ENCODE results near the gene CAMK4. TPM values are rescaled to one million over a fixed set of nuclear protein-coding genes. Genes with fewer than 3 reads are reported as not detected.

The CAMK4 gene
- total and polyA plus RNA-seq, 2 of the 8 experiments (the other 6 are each of a cell fraction or from before 2014, with no cell fraction given): 1.8 to 8.3 TPM

GRCh38 chr5:111537141-111538024, 313.2 kb downstream of the CAMK4 start:
- H4K5ac ChIP-seq (ENCODE audit: insufficient read length, low read depth, low read length): no peak overlapping the region
- no peak for DNase-seq (ENCODE audit: low read depth in 1 of 2, low spot score in 2 of 2)
- H2BK120ac ChIP-seq (replicated peaks; ENCODE audit: low read depth, low read length): no peak overlapping the region
- H3K23ac ChIP-seq (ENCODE audit: insufficient read length): no peak overlapping the region
- no peak overlapping the region for H3K18ac ChIP-seq (ENCODE audit: extremely low read depth, low read length)
- no peaks in the 10 kb centered on the region for H3K4me1 ChIP-seq (replicated peaks in 1 of 4; ENCODE audit: control insufficient read depth in 3 of 4, insufficient read depth in 4 of 4, low read length in 3 of 4)
- no peak overlapping the region for H3K4me3 ChIP-seq (ENCODE audit: extremely low read depth in 1 of 4, insufficient read depth in 2 of 4, low read depth in 3 of 4, low read length in 4 of 4)
- no peak for FAIRE-seq
- 92% methylated on average over 1 of the region's 1 CpG; no CpG with 5 or more reads in 1 of the 2 experiments for WGBS, 2 experiments (ENCODE audit: extremely low coverage in 1 of 2, insufficient coverage in 1 of 2, insufficient read length in 1 of 2, insufficient replicate concordance in 2 of 2, low coverage in 1 of 2, low lambda C conversion rate in 2 of 2, missing lambda C conversion rate in 1 of 2)
- no peaks in the 10 kb centered on the region for H3K36me3 ChIP-seq (ENCODE audit: control insufficient read depth in 2 of 4, insufficient read depth in 4 of 4, low read length in 3 of 4)
- no peak overlapping the region for H3K4ac ChIP-seq (replicated peaks; ENCODE audit: insufficient read length, low read depth, low read length)
- no peak overlapping the region for H4K8ac ChIP-seq (ENCODE audit: extremely low read depth, insufficient read depth, low read length)
- no peaks in the 10 kb centered on the region for H3K27me3 ChIP-seq (replicated peaks in 1 of 4; ENCODE audit: control insufficient read depth in 3 of 4, extremely low read depth in 1 of 4, insufficient read depth in 3 of 4, low read length in 3 of 4)
- H2AFZ ChIP-seq (ENCODE audit: low read length): no peak overlapping the region
- CTCF ChIA-PET (ENCODE audit: partially characterized antibody): interaction anchor here (2.6 kb wide), 1 partner anchor 13 kb away, joined by 8 read pairs; no protein-coding TSS in a partner anchor
- POLR2A ChIA-PET (ENCODE audit: partially characterized antibody): no interaction called here
- no peaks in the 10 kb centered on the region for H3K23me2 ChIP-seq (ENCODE audit: low read depth, low read length)
- no peak overlapping the region for H3K9ac ChIP-seq (replicated peaks in 1 of 4; ENCODE audit: extremely low read depth in 1 of 4, low read depth in 3 of 4, low read length in 3 of 4)
- no peak overlapping the region for H2BK15ac ChIP-seq (ENCODE audit: low read length)
- H4K91ac ChIP-seq (replicated peaks; ENCODE audit: insufficient read length, low read length): no peak overlapping the region
- no peak overlapping the region for H2BK5ac ChIP-seq (ENCODE audit: low read depth, low read length)
- no peak overlapping the region for H3K56ac ChIP-seq (replicated peaks; ENCODE audit: insufficient read length, low read depth, low read length)
- no peaks in the 10 kb centered on the region for H4K20me1 ChIP-seq (replicated peaks in 1 of 2; ENCODE audit: control insufficient read depth in 1 of 2, insufficient read depth in 2 of 2, low read length in 2 of 2)
- no peaks in the 10 kb centered on the region for H3K79me2 ChIP-seq (ENCODE audit: control insufficient read depth in 1 of 2, insufficient read depth in 2 of 2, low read length in 2 of 2)
- no peak overlapping the region for H3K27ac ChIP-seq (ENCODE audit: low read depth, low read length)
- no peak overlapping the region for H3K14ac ChIP-seq (ENCODE audit: insufficient read length)
- H2AK5ac ChIP-seq (ENCODE audit: low read depth, low read length): no peak overlapping the region
- no peaks in the 10 kb centered on the region for H3K9me3 ChIP-seq (ENCODE audit: insufficient read depth in 2 of 2, low read depth in 1 of 2, low read length in 1 of 2)
- H2BK12ac ChIP-seq (ENCODE audit: low read depth, low read length): no peak overlapping the region
- H3K79me1 ChIP-seq (ENCODE audit: low read depth, low read length): no peaks in the 10 kb centered on the region
- no peak overlapping the region for H2BK20ac ChIP-seq (ENCODE audit: low read length)
- H3K4me2 ChIP-seq (ENCODE audit: insufficient read depth in 1 of 2, low read depth in 2 of 2, low read length in 2 of 2): no peak overlapping the region
- TF ChIP-seq RXRA (IDR thresholded peaks at IDR 0.05; ENCODE audit: insufficient read depth, low read depth, low read length): no peak
- TF ChIP-seq SUZ12 (IDR thresholded peaks at IDR 0.05; ENCODE audit: low read length): no peak
- TF ChIP-seq ASH2L (IDR thresholded peaks at IDR 0.05; ENCODE audit: low read length): no peak
- TF ChIP-seq TAF7 (optimal IDR thresholded peaks at IDR 0.05; ENCODE audit: borderline replicate concordance, low read depth, low read length): no peak
- no peak for TF ChIP-seq CHD2 (IDR thresholded peaks at IDR 0.05; ENCODE audit: low read length)
- no peak for TF ChIP-seq KDM4A (IDR thresholded peaks at IDR 0.05; ENCODE audit: low read depth, low read length, severe bottlenecking)
- TF ChIP-seq SIRT6 (IDR thresholded peaks at IDR 0.05; ENCODE audit: low read length): no peak
- TF ChIP-seq SP1 (IDR thresholded peaks at IDR 0.05; ENCODE audit: low read depth, low read length): no peak
- TF ChIP-seq MAX (IDR thresholded peaks at IDR 0.05): no peak
- TF ChIP-seq SIN3A (conservative IDR thresholded peaks at IDR 0.05 in 1 of 2, IDR thresholded peaks at IDR 0.05 in 1 of 2; ENCODE audit: low read depth in 1 of 2, low read length in 2 of 2): no peak
- no peak for TF ChIP-seq KDM1A (IDR thresholded peaks at IDR 0.05; ENCODE audit: borderline replicate concordance, low read length)
- TF ChIP-seq BRCA1 (IDR thresholded peaks at IDR 0.05; ENCODE audit: low read depth, low read length): no peak
- no peak for TF ChIP-seq POLR2AphosphoS5 (IDR thresholded peaks at IDR 0.05; ENCODE audit: low read depth, low read length)

Data from H1 (cell line).